ENCODE data around the gene ABL1. TPM values are rescaled to one million over a fixed set of nuclear protein-coding genes. Genes with fewer than 3 reads are reported as not detected.
A peak's percentile ranks its signal among the peaks of the same experiment; 100 is the strongest.

Gene ABL1
- total RNA-seq, 1 experiment from 2014 or later: 83.6 TPM

- H3K4me1 ChIP-seq (ENCODE audit: insufficient read depth, low read length): no peaks in the 10 kb centered on the region
- no peak overlapping the region for H2AK5ac ChIP-seq (ENCODE audit: insufficient read length, low read length)
- peak overlapping the region in 1 of 3 experiments; percentile 79; a peak in 3 of 7 replicates for H3K27ac Mint-ChIP-seq
- H4K91ac ChIP-seq (ENCODE audit: insufficient read length, low read depth, low read length): no peak overlapping the region
- no peaks in the 10 kb centered on the region for H3K27me3 Mint-ChIP-seq (ENCODE audit: low read depth)
- no peak for DNase-seq
- H3K23ac ChIP-seq (ENCODE audit: insufficient read length, low read depth, low read length): no peak overlapping the region
- H4K8ac ChIP-seq (replicated peaks; ENCODE audit: insufficient read length, low read depth, low read length): no peak overlapping the region
- H3K18ac ChIP-seq (ENCODE audit: insufficient read length, low read depth, low read length): no peak overlapping the region
- no peak overlapping the region for H4K5ac ChIP-seq (ENCODE audit: insufficient read length, low read depth, low read length)
- H3K4me2 ChIP-seq (ENCODE audit: insufficient read depth, insufficient read length, low read length): no peak overlapping the region
- H2BK20ac ChIP-seq (ENCODE audit: low read depth, low read length, poor library complexity, severe bottlenecking): no peak overlapping the region
- no peaks in the 10 kb centered on the region for H3K9me3 Mint-ChIP-seq
- H3K14ac ChIP-seq (ENCODE audit: insufficient read depth, low read length): no peak overlapping the region
- H2BK120ac ChIP-seq (ENCODE audit: low read depth, low read length, poor library complexity, severe bottlenecking): no peak overlapping the region
- H3K79me1 ChIP-seq (ENCODE audit: insufficient read depth, low read depth, low read length, poor library complexity, severe bottlenecking): no peaks in the 10 kb centered on the region
- H2BK12ac ChIP-seq (ENCODE audit: insufficient read length, low read depth, low read length): no peak overlapping the region
- no peaks in the 10 kb centered on the region for H3K23me2 ChIP-seq (ENCODE audit: insufficient read length, low read depth, low read length, poor library complexity, severe bottlenecking)
- H2AFZ ChIP-seq (ENCODE audit: low read length): no peak overlapping the region
- TF ChIP-seq, protein P1, sequence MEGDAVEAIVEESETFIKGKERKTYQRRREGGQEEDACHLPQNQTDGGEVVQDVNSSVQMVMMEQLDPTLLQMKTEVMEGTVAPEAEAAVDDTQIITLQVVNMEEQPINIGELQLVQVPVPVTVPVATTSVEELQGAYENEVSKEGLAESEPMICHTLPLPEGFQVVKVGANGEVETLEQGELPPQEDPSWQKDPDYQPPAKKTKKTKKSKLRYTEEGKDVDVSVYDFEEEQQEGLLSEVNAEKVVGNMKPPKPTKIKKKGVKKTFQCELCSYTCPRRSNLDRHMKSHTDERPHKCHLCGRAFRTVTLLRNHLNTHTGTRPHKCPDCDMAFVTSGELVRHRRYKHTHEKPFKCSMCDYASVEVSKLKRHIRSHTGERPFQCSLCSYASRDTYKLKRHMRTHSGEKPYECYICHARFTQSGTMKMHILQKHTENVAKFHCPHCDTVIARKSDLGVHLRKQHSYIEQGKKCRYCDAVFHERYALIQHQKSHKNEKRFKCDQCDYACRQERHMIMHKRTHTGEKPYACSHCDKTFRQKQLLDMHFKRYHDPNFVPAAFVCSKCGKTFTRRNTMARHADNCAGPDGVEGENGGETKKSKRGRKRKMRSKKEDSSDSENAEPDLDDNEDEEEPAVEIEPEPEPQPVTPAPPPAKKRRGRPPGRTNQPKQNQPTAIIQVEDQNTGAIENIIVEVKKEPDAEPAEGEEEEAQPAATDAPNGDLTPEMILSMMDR (conservative IDR thresholded peaks at IDR 0.05): no peak
- no peak overlapping the region for H3K4me3 Mint-ChIP-seq
- no CpG with 5 or more reads among the region's 17 CpGs for WGBS (ENCODE audit: extremely low coverage, insufficient read length, low lambda C conversion rate)
- H3K36me3 Mint-ChIP-seq (ENCODE audit: insufficient read depth in 1 of 3, low read depth in 3 of 3): peaks cover 46 to 71% (median 68%) of the 10 kb centered on the region in 3 experiments; a peak in 6 of 7 replicates
- H3K9me3 ChIP-seq (ENCODE audit: control insufficient read depth, low read depth, low read length): no peaks in the 10 kb centered on the region
- no peak overlapping the region for H3K9ac ChIP-seq (ENCODE audit: extremely low read depth, insufficient read length, low read length)
- H2BK5ac ChIP-seq (ENCODE audit: insufficient read length, low read length): no peak overlapping the region
- no peaks in the 10 kb centered on the region for H3K27me3 ChIP-seq (ENCODE audit: insufficient read depth, low read length)
- H3K4me1 Mint-ChIP-seq: peaks cover 0 to 2% of the 10 kb centered on the region in 2 experiments; a peak in 1 of 4 replicates
- no peak overlapping the region for H2BK15ac ChIP-seq (ENCODE audit: low read depth, low read length)
- no peak overlapping the region for H3T11ph ChIP-seq (ENCODE audit: low read length)
- no peak overlapping the region for H3K4ac ChIP-seq (ENCODE audit: low read depth, low read length)
- no peak overlapping the region for H3K27ac ChIP-seq (ENCODE audit: insufficient read length, low read depth, low read length)
- no peak overlapping the region for H3K56ac ChIP-seq (ENCODE audit: insufficient read length, low read depth, low read length)
- H3K79me2 ChIP-seq (ENCODE audit: insufficient read depth, low read length): no peaks in the 10 kb centered on the region
- no peaks in the 10 kb centered on the region for H4K20me1 ChIP-seq (ENCODE audit: control insufficient read depth, insufficient read depth, insufficient read length)
Measured at GRCh38 chr9:130870491-130871381, 35.7 kb downstream of the ABL1 start.
